Measurements from ENCODE around the gene IL25.
"Not testable (repeated sequence)": the region's sequence is repeated elsewhere in the genome, so short reads cannot be mapped to it uniquely, and the experiment has no call there.

The IL25 gene

DNA sequence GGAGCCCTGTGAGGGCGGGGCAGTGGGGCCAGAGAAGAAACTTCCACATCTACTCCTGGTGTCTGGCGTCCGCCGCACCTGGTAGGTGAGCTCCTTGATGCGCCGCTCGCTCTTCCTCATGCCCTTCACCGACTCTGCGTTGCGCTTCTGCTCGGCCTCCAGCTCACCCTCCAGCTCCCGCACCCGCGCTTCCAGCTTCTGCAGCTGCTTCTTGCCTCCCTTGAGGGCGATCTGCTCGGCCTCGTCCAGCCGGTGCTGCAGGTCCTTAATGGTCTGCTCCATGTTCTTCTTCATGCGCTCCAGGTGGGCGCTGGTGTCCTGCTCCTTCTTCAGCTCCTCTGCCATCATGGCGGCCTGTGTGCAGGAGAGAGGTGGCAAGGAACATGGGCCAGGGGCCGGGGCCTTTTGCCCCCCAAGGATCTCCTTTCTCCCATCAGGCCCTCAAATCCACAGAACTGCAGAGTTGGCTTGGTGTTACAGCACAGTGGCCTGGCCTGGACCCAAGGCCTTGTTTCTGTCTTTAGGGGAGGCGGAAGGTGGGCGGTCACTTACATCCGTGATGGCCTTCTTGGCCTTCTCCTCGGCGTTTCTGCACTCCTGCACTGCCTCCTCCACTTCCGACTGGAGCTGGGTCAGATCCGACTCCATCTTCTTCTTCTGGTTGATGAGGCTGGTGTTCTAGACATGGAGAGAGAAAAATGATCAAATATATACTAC lies 11.9 kb downstream of the IL25 start:
- no peak overlapping the region for H3K4me3 ChIP-seq (ENCODE audit: low read length, poor library complexity, severe bottlenecking)
- H3K79me2 ChIP-seq (ENCODE audit: insufficient read depth, low read length): no peaks in the 10 kb centered on the region
- H2AFZ ChIP-seq (ENCODE audit: low read length): no peak overlapping the region
- H3F3A ChIP-seq (ENCODE audit: low read depth): no peaks in the 10 kb centered on the region
- TF ChIP-seq CTCF (conservative IDR thresholded peaks at IDR 0.05; ENCODE audit: low read length): no peak
- TF ChIP-seq EZH2phosphoT487 (IDR thresholded peaks at IDR 0.05; ENCODE audit: borderline replicate concordance): no peak
- H3K9me3 ChIP-seq (ENCODE audit: insufficient read depth, low read depth, low read length): no peaks in the 10 kb centered on the region
- H3K36me3 ChIP-seq (ENCODE audit: insufficient read depth, low read length): no peaks in the 10 kb centered on the region
- no peaks in the 10 kb centered on the region for H3K4me1 ChIP-seq (ENCODE audit: insufficient read depth, low read length, poor library complexity, severe bottlenecking)
- H3K27me3 ChIP-seq (ENCODE audit: insufficient read depth, low read length, poor library complexity, severe bottlenecking): no peaks in the 10 kb centered on the region
- no peaks in the 10 kb centered on the region for H4K20me1 ChIP-seq (ENCODE audit: insufficient read depth, low read length, poor library complexity, severe bottlenecking)
- no peak overlapping the region for H3K4me2 ChIP-seq (ENCODE audit: low read depth, low read length, poor library complexity, severe bottlenecking)
- H3K9me2 ChIP-seq (replicated peaks; ENCODE audit: low read depth, low read length): no peaks in the 10 kb centered on the region
- H3K9ac ChIP-seq (ENCODE audit: low read depth, low read length, poor library complexity, severe bottlenecking): no peak overlapping the region

DNA sequence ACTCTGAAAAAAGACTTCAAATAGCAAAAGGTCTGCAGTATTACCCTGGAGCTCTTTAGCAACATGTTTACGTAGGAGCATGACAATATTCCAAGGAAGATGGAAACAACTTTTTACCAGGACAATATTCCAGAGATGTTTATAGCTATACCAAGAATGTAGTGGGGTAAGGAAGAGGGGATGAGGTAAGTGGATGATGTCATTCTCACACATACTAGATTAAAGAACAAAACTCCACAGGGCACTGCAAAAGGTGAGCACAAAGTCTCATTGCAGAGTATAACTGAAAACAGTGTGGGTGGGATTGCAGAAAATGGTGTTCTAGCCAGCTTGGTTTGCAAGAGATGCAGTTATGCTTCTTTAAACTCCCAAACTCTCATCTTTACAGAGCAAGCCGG lies 12.6 kb downstream of the IL25 start:
- Histone ChIP-seq H3K4me1 (ENCODE audit: insufficient read depth, low read length, poor library complexity, severe bottlenecking) (no peaks in the 10 kb centered on the region), H3K4me2 (ENCODE audit: low read depth, low read length, poor library complexity, severe bottlenecking) (no peak overlapping the region), H3K79me2 (ENCODE audit: insufficient read depth, low read length) (no peaks in the 10 kb centered on the region), H3K27me3 (ENCODE audit: insufficient read depth, low read length, poor library complexity, severe bottlenecking) (no peaks in the 10 kb centered on the region), H3K9ac (ENCODE audit: low read depth, low read length, poor library complexity, severe bottlenecking) (no peak overlapping the region), H3F3A (ENCODE audit: low read depth) (no peaks in the 10 kb centered on the region), H3K9me2 (replicated peaks; ENCODE audit: low read depth, low read length) (no peaks in the 10 kb centered on the region), H3K4me3 (ENCODE audit: low read length, poor library complexity, severe bottlenecking) (no peak overlapping the region), H3K36me3 (ENCODE audit: insufficient read depth, low read length) (no peaks in the 10 kb centered on the region), H3K9me3 (ENCODE audit: insufficient read depth, low read depth, low read length) (no peaks in the 10 kb centered on the region), H2AFZ (ENCODE audit: low read length) (no peak overlapping the region), H4K20me1 (ENCODE audit: insufficient read depth, low read length, poor library complexity, severe bottlenecking) (no peaks in the 10 kb centered on the region)
- TF ChIP-seq CTCF (conservative IDR thresholded peaks at IDR 0.05; ENCODE audit: low read length) (no peak), EZH2phosphoT487 (IDR thresholded peaks at IDR 0.05; ENCODE audit: borderline replicate concordance) (no peak)

DNA sequence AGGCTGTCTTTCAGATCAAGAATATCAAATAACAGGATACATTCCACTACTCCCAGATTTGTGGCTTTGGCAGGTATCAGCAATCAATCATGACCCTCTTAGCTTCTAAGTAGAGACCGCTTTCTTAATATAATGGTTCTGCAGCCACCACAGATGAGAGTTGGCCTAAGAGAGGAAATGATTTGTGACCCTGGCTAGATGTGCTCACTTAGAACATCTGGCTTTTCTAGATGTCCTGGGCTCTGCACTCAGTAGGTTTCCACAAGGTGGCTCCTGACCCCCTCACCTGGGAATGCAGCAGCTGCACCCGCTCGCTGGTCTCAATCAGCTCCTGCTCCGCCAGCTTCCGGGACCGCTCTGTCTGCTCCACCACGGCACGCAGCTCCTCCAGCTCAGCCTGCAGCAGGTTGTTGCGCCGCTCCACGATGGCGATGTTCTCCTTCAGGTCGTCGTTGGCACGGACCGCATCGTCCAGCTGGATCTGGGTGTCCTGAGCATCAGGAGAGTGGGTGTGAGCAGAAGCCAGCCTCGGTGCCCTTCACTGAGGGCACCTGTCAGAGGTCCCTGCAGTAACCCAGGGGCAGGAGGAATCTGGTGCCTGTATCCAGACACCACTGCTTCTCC lies 13.1 kb downstream of the IL25 start:
- Histone ChIP-seq H4K20me1 (ENCODE audit: insufficient read depth, low read length, poor library complexity, severe bottlenecking) (no peaks in the 10 kb centered on the region), H3K4me1 (ENCODE audit: insufficient read depth, low read length, poor library complexity, severe bottlenecking) (no peaks in the 10 kb centered on the region), H3K36me3 (ENCODE audit: insufficient read depth, low read length) (no peaks in the 10 kb centered on the region), H3K9ac (ENCODE audit: low read depth, low read length, poor library complexity, severe bottlenecking) (no peak overlapping the region), H3F3A (ENCODE audit: low read depth) (no peaks in the 10 kb centered on the region), H3K4me3 (ENCODE audit: low read length, poor library complexity, severe bottlenecking) (no peak overlapping the region), H3K79me2 (ENCODE audit: insufficient read depth, low read length) (no peaks in the 10 kb centered on the region), H3K4me2 (ENCODE audit: low read depth, low read length, poor library complexity, severe bottlenecking) (no peak overlapping the region), H3K9me3 (ENCODE audit: insufficient read depth, low read depth, low read length) (no peaks in the 10 kb centered on the region), H3K27me3 (ENCODE audit: insufficient read depth, low read length, poor library complexity, severe bottlenecking) (no peaks in the 10 kb centered on the region), H2AFZ (ENCODE audit: low read length) (no peak overlapping the region), H3K9me2 (replicated peaks; ENCODE audit: low read depth, low read length) (no peaks in the 10 kb centered on the region)
- no peak for TF ChIP-seq CTCF (conservative IDR thresholded peaks at IDR 0.05; ENCODE audit: low read length)
- TF ChIP-seq EZH2phosphoT487 (IDR thresholded peaks at IDR 0.05; ENCODE audit: borderline replicate concordance): no peak

DNA sequence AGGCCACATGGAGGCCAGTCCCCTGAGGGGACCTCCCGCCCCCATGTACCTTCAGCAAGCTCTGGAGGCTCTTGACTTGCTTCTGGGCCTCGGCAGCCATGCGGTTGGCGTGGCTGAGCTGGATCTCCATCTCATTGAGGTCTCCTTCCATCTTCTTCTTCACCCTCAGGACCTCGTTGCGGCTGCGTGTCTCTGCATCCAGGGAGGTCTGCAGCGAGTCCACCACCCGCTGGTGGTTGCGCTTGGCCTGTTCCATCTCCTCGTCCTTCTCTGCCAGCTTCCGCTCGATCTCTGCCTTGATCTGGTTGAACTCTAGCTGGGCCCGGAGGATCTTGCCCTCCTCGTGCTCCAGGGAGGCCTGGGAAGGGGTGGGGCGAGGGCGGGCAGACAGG lies 13.7 kb downstream of the IL25 start:
- H3K9ac ChIP-seq (ENCODE audit: low read depth, low read length, poor library complexity, severe bottlenecking); H2AFZ ChIP-seq (ENCODE audit: low read length); H3K9me3 ChIP-seq (ENCODE audit: insufficient read depth, low read depth, low read length); H3K27me3 ChIP-seq (ENCODE audit: insufficient read depth, low read length, poor library complexity, severe bottlenecking); H4K20me1 ChIP-seq (ENCODE audit: insufficient read depth, low read length, poor library complexity, severe bottlenecking); H3K4me3 ChIP-seq (ENCODE audit: low read length, poor library complexity, severe bottlenecking); H3K36me3 ChIP-seq (ENCODE audit: insufficient read depth, low read length); H3K9me2 ChIP-seq (replicated peaks; ENCODE audit: low read depth, low read length); H3K4me1 ChIP-seq (ENCODE audit: insufficient read depth, low read length, poor library complexity, severe bottlenecking); H3K4me2 ChIP-seq (ENCODE audit: low read depth, low read length, poor library complexity, severe bottlenecking); H3F3A ChIP-seq (ENCODE audit: low read depth); H3K79me2 ChIP-seq (ENCODE audit: insufficient read depth, low read length): not testable (repeated sequence)

All from Loucy (cell line).